Neural cell (in vitro differentiated cells): ENCODE measurements around the gene JMY. TPM values are rescaled to one million over a fixed set of nuclear protein-coding genes. Genes with fewer than 3 reads are reported as not detected.

Experiments
- H2AFZ ChIP-seq: fragments of 200-600, 300-800 bp; sonication (generic), shearing (Covaris generic); 2 replicates; pipeline ENCODE4 v1.6.0; 2014; ENCODE audit warnings: low read depth, mild to moderate bottlenecking, antibody characterized with exemption, low read length, moderate library complexity
- H3F3A ChIP-seq: fragments of 200-600 bp; shearing (Covaris generic); 2 replicates; pipeline ENCODE4 v1.6.1; 2016; ENCODE audit warnings: mild to moderate bottlenecking, moderate library complexity, mixed read lengths, antibody characterized with exemption, low read length; ENCODE audit not compliant: insufficient read depth, poor library complexity, severe bottlenecking
- H3K27ac ChIP-seq: fragments of 200-600, 300-800 bp; sonication (generic), shearing (Covaris generic); 2 replicates; pipeline ENCODE4 v1.5.1; 2014; ENCODE audit warnings: mild to moderate bottlenecking, low read length, moderate library complexity
- H3K27me3 ChIP-seq: fragments of 300-800, 200-600 bp; sonication (generic), shearing (Covaris generic); 2 replicates; pipeline ENCODE4 v1.6.0; 2014; ENCODE audit warnings: mild to moderate bottlenecking, low read depth, low read length, moderate library complexity; ENCODE audit not compliant: insufficient read depth
- H3K36me3 ChIP-seq: fragments of 300-800, 200-600 bp; sonication (generic), shearing (Covaris generic); 2 replicates; pipeline ENCODE4 v1.5.1; 2014; ENCODE audit warnings: mild to moderate bottlenecking, antibody characterized with exemption, low read length, moderate library complexity; ENCODE audit not compliant: insufficient read depth
- H3K4me2 ChIP-seq: fragments of 300-800, 200-600 bp; sonication (generic), shearing (Covaris generic); 2 replicates; pipeline ENCODE4 v1.6.0; 2014; ENCODE audit warnings: mild to moderate bottlenecking, low read length
- H3K4me3 ChIP-seq: fragments of 300-800, 200-600 bp; sonication (generic), shearing (Covaris generic); 2 replicates; pipeline ENCODE4 v1.5.1; 2014; ENCODE audit warnings: mild to moderate bottlenecking, low read length, moderate library complexity
- H3K79me2 ChIP-seq: fragments of 200-600 bp; shearing (Covaris generic); replicated peaks from 2 replicates; pipeline ENCODE4 v1.6.0; 2014; ENCODE audit warnings: mild to moderate bottlenecking, low read length, moderate library complexity; ENCODE audit not compliant: insufficient read depth
- H3K9ac ChIP-seq: fragments of 300-800, 200-600 bp; sonication (generic), shearing (Covaris generic); 2 replicates; pipeline ENCODE4 v1.6.1; 2016; ENCODE audit warnings: mild to moderate bottlenecking, low read length, mixed read lengths
- H3K9me2 ChIP-seq: fragments of 200-600 bp; shearing (Covaris generic); 2 replicates; pipeline ENCODE4 v1.6.1; 2016; ENCODE audit warnings: mild to moderate bottlenecking, low read length, mixed read lengths; ENCODE audit not compliant: insufficient read depth
- H3K9me3 ChIP-seq: fragments of 200-600, 300-800 bp; sonication (generic), shearing (Covaris generic); 2 replicates; pipeline ENCODE4 v1.6.1; 2016; ENCODE audit warnings: mild to moderate bottlenecking, mixed run types, low read length, moderate library complexity, mixed read lengths
- H4K20me1 ChIP-seq: fragments of 200-600 bp; shearing (Covaris generic); 2 replicates; pipeline ENCODE4 v1.6.1; 2016; ENCODE audit warnings: mild to moderate bottlenecking, mixed run types; ENCODE audit not compliant: insufficient read depth
- EP300 ChIP-seq: fragments of 450-650 bp; conservative IDR thresholded peaks from 2 replicates; pipeline ENCODE4 v1.6.1; 2014; ENCODE audit warnings: antibody characterized with exemption, mild to moderate bottlenecking, moderate library complexity; ENCODE audit not compliant: poor library complexity, severe bottlenecking
- MXI1 ChIP-seq: fragments of 450-650 bp; conservative IDR thresholded peaks from 2 replicates; pipeline ENCODE4 v1.6.1; 2014; ENCODE audit warnings: antibody characterized with exemption, mild to moderate bottlenecking; ENCODE audit not compliant: poor library complexity, severe bottlenecking
- REST ChIP-seq: IDR thresholded peaks from 2 replicates; pipeline ENCODE4 v1.6.1; 2012; ENCODE audit warnings: borderline replicate concordance
- SMC3 ChIP-seq: fragments of 450-650 bp; conservative IDR thresholded peaks from 2 replicates; pipeline ENCODE4 v1.6.1; 2014; ENCODE audit warnings: antibody characterized with exemption, mild to moderate bottlenecking, moderate library complexity; ENCODE audit not compliant: poor library complexity
- polyA plus RNA-seq: library from polyadenylated mRNA; depleted of rRNA; stranded (reverse); fragments of >200 nt; gene quantifications from 2 replicates; pipeline ENCODE4 v1.2.3, GENCODE V29; 2014
- TF ChIP-seq, protein P1 (sequence below): fragments of 450-650 bp; IDR thresholded peaks from 2 replicates; pipeline ENCODE4 v1.5.1; 2014; ENCODE audit warnings: antibody characterized with exemption, mild to moderate bottlenecking, moderate library complexity; ENCODE audit not compliant: poor library complexity, severe bottlenecking

The JMY gene
- polyA plus RNA-seq, 1 donor from 2014 or later: 19.3 TPM

DNA sequence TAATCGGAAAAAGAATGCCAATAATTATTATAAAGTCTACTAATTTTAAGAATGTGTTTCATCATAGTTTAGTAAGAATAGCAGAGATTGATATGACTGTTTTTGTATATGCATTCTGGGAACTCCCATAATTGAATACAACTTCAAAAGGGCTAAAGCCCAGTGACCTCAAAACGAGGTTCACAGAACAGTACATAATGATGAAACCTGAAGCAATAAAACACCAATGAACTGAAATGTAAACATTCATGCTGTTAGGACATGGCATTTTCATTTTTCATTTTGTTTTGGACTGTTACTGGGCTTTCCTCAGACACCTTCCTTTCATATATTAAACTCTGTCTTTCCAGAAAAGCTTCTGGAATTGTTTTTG, 684 bp upstream of the JMY start:
- no peak for TF ChIP-seq EP300
- no peak for TF ChIP-seq REST
- TF ChIP-seq SMC3: no peak
- TF ChIP-seq, protein P1, sequence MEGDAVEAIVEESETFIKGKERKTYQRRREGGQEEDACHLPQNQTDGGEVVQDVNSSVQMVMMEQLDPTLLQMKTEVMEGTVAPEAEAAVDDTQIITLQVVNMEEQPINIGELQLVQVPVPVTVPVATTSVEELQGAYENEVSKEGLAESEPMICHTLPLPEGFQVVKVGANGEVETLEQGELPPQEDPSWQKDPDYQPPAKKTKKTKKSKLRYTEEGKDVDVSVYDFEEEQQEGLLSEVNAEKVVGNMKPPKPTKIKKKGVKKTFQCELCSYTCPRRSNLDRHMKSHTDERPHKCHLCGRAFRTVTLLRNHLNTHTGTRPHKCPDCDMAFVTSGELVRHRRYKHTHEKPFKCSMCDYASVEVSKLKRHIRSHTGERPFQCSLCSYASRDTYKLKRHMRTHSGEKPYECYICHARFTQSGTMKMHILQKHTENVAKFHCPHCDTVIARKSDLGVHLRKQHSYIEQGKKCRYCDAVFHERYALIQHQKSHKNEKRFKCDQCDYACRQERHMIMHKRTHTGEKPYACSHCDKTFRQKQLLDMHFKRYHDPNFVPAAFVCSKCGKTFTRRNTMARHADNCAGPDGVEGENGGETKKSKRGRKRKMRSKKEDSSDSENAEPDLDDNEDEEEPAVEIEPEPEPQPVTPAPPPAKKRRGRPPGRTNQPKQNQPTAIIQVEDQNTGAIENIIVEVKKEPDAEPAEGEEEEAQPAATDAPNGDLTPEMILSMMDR: no peak
- peak overlapping the region; percentile 53 for H3K27ac ChIP-seq
- peak overlapping the region; percentile 80 for H3K9ac ChIP-seq
- peak overlapping the region; percentile 56 for H2AFZ ChIP-seq
- no peaks in the 10 kb centered on the region for H3F3A ChIP-seq
- H3K79me2 ChIP-seq: peaks cover 26% of the 10 kb centered on the region
- no peaks in the 10 kb centered on the region for H3K36me3 ChIP-seq
- H3K4me2 ChIP-seq: peak overlapping the region; percentile 54
- H3K9me3 ChIP-seq: no peaks in the 10 kb centered on the region
- peak overlapping the region; percentile 98 for H3K4me3 ChIP-seq
- no peaks in the 10 kb centered on the region for H3K27me3 ChIP-seq
- H3K9me2 ChIP-seq: no peaks in the 10 kb centered on the region
- peaks cover 12% of the 10 kb centered on the region for H4K20me1 ChIP-seq

DNA sequence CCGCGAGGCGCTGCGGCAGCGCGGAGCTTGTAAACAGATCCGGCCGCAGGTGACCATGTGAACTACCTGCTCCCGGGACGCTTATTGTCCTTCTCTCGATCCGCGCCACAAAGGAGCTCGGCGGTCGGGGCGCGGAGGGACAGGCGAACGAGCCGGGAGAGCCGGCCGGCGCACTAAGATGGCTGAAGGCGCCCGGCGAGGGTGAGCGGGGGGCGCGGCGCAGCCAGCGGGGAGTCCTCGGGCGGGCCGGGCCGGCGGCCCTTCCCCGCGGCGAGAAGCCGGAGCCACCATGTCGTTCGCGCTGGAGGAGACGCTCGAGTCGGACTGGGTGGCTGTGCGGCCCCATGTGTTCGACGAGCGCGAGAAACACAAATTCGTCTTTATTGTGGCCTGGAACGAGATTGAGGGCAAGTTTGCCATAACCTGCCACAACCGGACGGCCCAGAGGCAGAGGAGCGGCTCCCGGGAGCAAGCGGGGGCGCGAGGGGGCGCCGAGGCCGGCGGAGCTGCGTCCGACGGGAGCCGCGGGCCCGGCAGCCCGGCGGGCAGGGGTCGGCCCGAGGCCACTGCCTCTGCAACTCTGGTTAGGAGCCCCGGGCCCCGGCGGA, 535 bp downstream of the JMY start:
- peak overlapping the region; percentile 78 for H3K27ac ChIP-seq
- H2AFZ ChIP-seq: peak overlapping the region; percentile 33
- no peaks in the 10 kb centered on the region for H3K27me3 ChIP-seq
- TF ChIP-seq, protein P1: no peak
- TF ChIP-seq MXI1 (peak; percentile 70), REST (no peak), SMC3 (peak; percentile 11)
- H3K9ac ChIP-seq: peak overlapping the region; percentile 80
- H3F3A ChIP-seq: no peaks in the 10 kb centered on the region
- H3K9me2 ChIP-seq: no peaks in the 10 kb centered on the region
- H3K9me3 ChIP-seq: no peaks in the 10 kb centered on the region
- peaks cover 21% of the 10 kb centered on the region for H4K20me1 ChIP-seq
- H3K4me3 ChIP-seq: peak overlapping the region; percentile 98
- peaks cover 37% of the 10 kb centered on the region for H3K79me2 ChIP-seq
- no peaks in the 10 kb centered on the region for H3K36me3 ChIP-seq
- no peak overlapping the region for H3K4me2 ChIP-seq
